SU-DHL-6 (cell line): ENCODE measurements around the gene KLHL1.

Source experiments
- H2AFZ ChIP-seq: fragments of 200-600 bp; sonication (generic); 2 replicates; pipeline ENCODE4 v1.6.1; 2014; ENCODE audit warnings: low read depth, mild to moderate bottlenecking, moderate library complexity, mixed read lengths, antibody characterized with exemption, low read length; ENCODE audit not compliant: severe bottlenecking
- H3F3A ChIP-seq: fragments of 200-600 bp; shearing (Covaris generic); 2 replicates; pipeline ENCODE4 v1.6.0; 2016; ENCODE audit warnings: antibody characterized with exemption, mild to moderate bottlenecking; ENCODE audit not compliant: insufficient read depth
- H3K27ac ChIP-seq: fragments of 200-600 bp; sonication (generic); 2 replicates; pipeline ENCODE4 v1.5.1; 2016; ENCODE audit warnings: low read depth, mild to moderate bottlenecking, low read length, moderate library complexity, mixed read lengths
- H3K27me3 ChIP-seq: fragments of 200-600 bp; sonication (generic), shearing (Covaris generic); 2 replicates; pipeline ENCODE4 v1.6.0; 2014; ENCODE audit warnings: mild to moderate bottlenecking, low read length
- H3K36me3 ChIP-seq: fragments of 200-600 bp; sonication (generic); 2 replicates; pipeline ENCODE4 v1.6.1; 2014; ENCODE audit warnings: mild to moderate bottlenecking, low read length, mixed read lengths
- H3K4me2 ChIP-seq: fragments of 300-600, 200-600 bp; shearing (Covaris generic), sonication (generic); 2 replicates; pipeline ENCODE4 v1.6.0; 2014; ENCODE audit warnings: low read length, low read depth, mild to moderate bottlenecking; ENCODE audit not compliant: poor library complexity, severe bottlenecking
- H3K4me3 ChIP-seq: fragments of 200-600 bp; sonication (generic); 2 replicates; pipeline ENCODE4 v1.5.1; 2014; ENCODE audit warnings: antibody characterized with exemption, low read length, mild to moderate bottlenecking, mixed read lengths; ENCODE audit not compliant: insufficient read depth, poor library complexity, severe bottlenecking
- H3K79me2 ChIP-seq: fragments of 200-600 bp; sonication (generic); 2 replicates; pipeline ENCODE4 v1.6.1; 2014; ENCODE audit warnings: mild to moderate bottlenecking, low read length, moderate library complexity; ENCODE audit not compliant: insufficient read depth
- H3K9ac ChIP-seq: fragments of 200-600 bp; sonication (generic); 2 replicates; pipeline ENCODE4 v1.7.0; 2014; ENCODE audit warnings: mild to moderate bottlenecking, low read length
- H3K9me2 ChIP-seq: fragments of 200-600 bp; sonication (generic); replicated peaks from 2 replicates; pipeline ENCODE4 v1.6.1; 2014; ENCODE audit warnings: low read length; ENCODE audit not compliant: insufficient read depth
- H3K9me3 ChIP-seq: fragments of 200-600 bp; sonication (generic); 2 replicates; pipeline ENCODE4 v1.6.1; 2014; ENCODE audit warnings: low read length, mixed read lengths; ENCODE audit not compliant: insufficient read depth
- H4K20me1 ChIP-seq: fragments of 200-600 bp; sonication (generic); 2 replicates; pipeline ENCODE4 v1.6.1; 2014; ENCODE audit warnings: low read depth, mild to moderate bottlenecking, antibody characterized with exemption, low read length, moderate library complexity, mixed read lengths
- CTCF ChIP-seq: fragments of 200-600 bp; sonication (generic); IDR thresholded peaks from one replicate; pipeline ENCODE4 v1.5.1; 2017; ENCODE audit warnings: antibody characterized with exemption, mild to moderate bottlenecking, low read length, moderate library complexity; ENCODE audit not compliant: insufficient read depth, poor library complexity, severe bottlenecking
- EZH2phosphoT487 ChIP-seq: fragments of 200-600 bp; sonication (generic), shearing (Covaris generic); conservative IDR thresholded peaks from 2 replicates; pipeline ENCODE4 v1.6.1; 2018; ENCODE audit warnings: mild to moderate bottlenecking, antibody characterized with exemption, low read length, moderate library complexity, mixed read lengths

Gene KLHL1

GRCh38 chr13:70014337-70014736 lies 93.9 kb downstream of the KLHL1 start:
- no peak overlapping the region for H3K4me2 ChIP-seq
- no peak overlapping the region for H3K4me3 ChIP-seq
- H2AFZ ChIP-seq: no peak overlapping the region
- H3K27me3 ChIP-seq: no peaks in the 10 kb centered on the region
- H3K9me3 ChIP-seq: peaks cover 18% of the 10 kb centered on the region; the same call in 1 of the 2 replicates
- H3K79me2 ChIP-seq: no peaks in the 10 kb centered on the region
- H3K9me2 ChIP-seq: no peaks in the 10 kb centered on the region
- H3K27ac ChIP-seq: no peak overlapping the region
- no peaks in the 10 kb centered on the region for H4K20me1 ChIP-seq
- H3F3A ChIP-seq: no peaks in the 10 kb centered on the region
- no peak overlapping the region for H3K9ac ChIP-seq
- no peaks in the 10 kb centered on the region for H3K36me3 ChIP-seq
- no peak for TF ChIP-seq CTCF
- TF ChIP-seq EZH2phosphoT487: no peak

GRCh38 chr13:69999875-70000274 lies 108.4 kb downstream of the KLHL1 start:
- H3K9ac ChIP-seq: no peak overlapping the region; the same call in 1 of the 2 replicates
- H3F3A ChIP-seq: peaks cover 4% of the 10 kb centered on the region; the same call in 1 of the 2 replicates
- peak overlapping the region; percentile 55 for H3K4me2 ChIP-seq
- TF ChIP-seq CTCF (no peak), EZH2phosphoT487 (no peak)
- peak overlapping the region; percentile 93 for H2AFZ ChIP-seq
- no peaks in the 10 kb centered on the region for H4K20me1 ChIP-seq
- no peaks in the 10 kb centered on the region for H3K27me3 ChIP-seq
- no peaks in the 10 kb centered on the region for H3K9me2 ChIP-seq
- no peaks in the 10 kb centered on the region for H3K9me3 ChIP-seq
- no peaks in the 10 kb centered on the region for H3K79me2 ChIP-seq
- peak overlapping the region; percentile 35 for H3K4me3 ChIP-seq
- no peak overlapping the region for H3K27ac ChIP-seq
- H3K36me3 ChIP-seq: 0 out of 2 replicates have a peak, but pooled peaks cover 3% of the 10 kb centered on the region

DNA sequence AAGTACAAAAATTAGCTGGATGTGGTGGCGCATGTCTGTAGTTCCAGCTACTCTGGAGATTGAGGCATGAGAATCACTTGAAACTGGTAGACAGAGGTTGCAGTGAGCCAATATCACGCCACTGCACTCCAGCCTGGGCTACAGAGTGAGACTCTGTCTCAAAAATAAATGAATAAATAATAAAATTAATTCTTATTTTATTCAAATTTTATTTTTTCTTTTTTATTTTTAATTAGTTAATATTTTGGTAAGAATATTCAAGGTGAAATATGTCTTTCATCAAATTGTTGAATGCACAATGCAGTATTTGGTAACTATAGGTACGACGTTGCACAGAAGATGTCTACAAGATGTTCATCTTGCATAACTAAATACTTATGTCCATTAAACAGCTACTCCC lies 111.2 kb downstream of the KLHL1 start:
- Histone ChIP-seq H4K20me1 (no peaks in the 10 kb centered on the region), H3K9me2 (no peaks in the 10 kb centered on the region), H3K9me3 (no peaks in the 10 kb centered on the region), H2AFZ (no peak overlapping the region), H3K9ac (no peak overlapping the region), H3F3A (no peaks in the 10 kb centered on the region), H3K36me3 (0 out of 2 replicates have a peak, but pooled peaks cover 3% of the 10 kb centered on the region), H3K4me3 (no peak overlapping the region), H3K27ac (no peak overlapping the region), H3K4me2 (no peak overlapping the region), H3K27me3 (no peaks in the 10 kb centered on the region), H3K79me2 (no peaks in the 10 kb centered on the region)
- TF ChIP-seq EZH2phosphoT487 (no peak), CTCF (no peak)

GRCh38 chr13:69980799-69981198 lies 127.5 kb downstream of the KLHL1 start:
- Histone ChIP-seq H3K36me3 (no peaks in the 10 kb centered on the region), H4K20me1 (no peaks in the 10 kb centered on the region), H3F3A (no peaks in the 10 kb centered on the region), H3K4me2 (no peak overlapping the region), H3K79me2 (no peaks in the 10 kb centered on the region), H3K27ac (no peak overlapping the region), H3K27me3 (no peaks in the 10 kb centered on the region), H3K9me3 (no peaks in the 10 kb centered on the region), H3K4me3 (no peak overlapping the region), H3K9me2 (no peaks in the 10 kb centered on the region), H3K9ac (no peak overlapping the region), H2AFZ (peak overlapping the region; percentile 8)
- TF ChIP-seq EZH2phosphoT487: no peak
- TF ChIP-seq CTCF: no peak
